ENCODE data around the gene MARCHF2. TPM values are rescaled to one million over a fixed set of nuclear protein-coding genes. Genes with fewer than 3 reads are reported as not detected.
A peak's percentile ranks its signal among the peaks of the same experiment; 100 is the strongest.

The MARCHF2 gene
- total RNA-seq, 2 donors from 2014 or later = 165 to 294 TPM

DNA sequence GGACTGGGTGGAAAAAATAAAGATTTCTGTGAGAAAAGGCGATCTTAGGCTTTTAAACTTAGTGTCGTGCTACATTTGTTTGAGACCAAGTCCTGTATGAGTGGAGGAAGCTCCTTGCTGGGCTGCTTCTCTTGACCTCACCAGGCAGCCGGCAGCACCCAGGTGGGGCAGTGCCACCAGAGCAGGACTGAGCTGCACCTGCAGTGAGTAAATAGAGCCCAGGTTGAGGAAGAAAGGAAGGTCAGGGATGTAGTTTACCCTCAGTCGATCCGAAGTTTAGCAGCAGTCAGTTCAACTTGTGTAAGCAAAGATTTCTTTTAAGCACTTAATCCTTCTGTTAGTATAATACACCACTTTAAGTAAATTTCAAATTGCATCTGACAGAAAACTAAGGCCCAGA is 45.3 kb downstream of the MARCHF2 start:
- DNase-seq (ENCODE audit: low spot score) = no peak

DNA sequence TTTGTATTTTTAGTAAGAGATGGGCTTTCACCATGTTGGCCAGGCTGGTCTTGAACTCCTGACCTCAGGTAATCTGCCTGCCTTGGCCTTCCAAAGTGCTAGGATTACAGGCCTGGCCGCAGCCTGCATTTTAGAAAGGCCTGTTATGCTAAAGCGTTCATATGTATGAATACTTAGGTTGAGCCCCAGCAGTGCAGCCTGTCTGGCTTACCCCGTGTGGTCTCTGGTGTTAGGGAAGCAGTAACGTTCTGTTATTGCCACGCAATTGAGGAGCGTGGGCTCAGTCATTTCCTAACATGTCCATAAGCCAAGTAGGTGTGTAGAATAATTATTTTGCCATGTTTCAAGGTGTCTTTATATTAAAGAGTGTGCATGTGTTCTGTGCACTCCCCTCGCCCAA is 46.0 kb downstream of the MARCHF2 start:
- peaks cover 32 to 68% of the 10 kb centered on the region in 2 donors for H3K4me1 ChIP-seq (ENCODE audit: control insufficient read depth in 1 of 2, low read depth in 2 of 2)

More for the DNA sequence above, 45.3 kb downstream of the MARCHF2 start:
- Histone ChIP-seq H3K9me3 (no peaks in the 10 kb centered on the region), H3K4me1 (ENCODE audit: control insufficient read depth in 1 of 2, low read depth in 2 of 2) (peaks cover 38 to 75% of the 10 kb centered on the region in 2 donors), H3K27me3 (replicated peaks; ENCODE audit: insufficient read depth) (no peaks in the 10 kb centered on the region), H3K27ac (peak overlapping the region; percentile 19 to 32), H3K36me3 (peaks cover 8% of the 10 kb centered on the region), H3K4me3 (no peak overlapping the region)
- TF ChIP-seq, protein P1, sequence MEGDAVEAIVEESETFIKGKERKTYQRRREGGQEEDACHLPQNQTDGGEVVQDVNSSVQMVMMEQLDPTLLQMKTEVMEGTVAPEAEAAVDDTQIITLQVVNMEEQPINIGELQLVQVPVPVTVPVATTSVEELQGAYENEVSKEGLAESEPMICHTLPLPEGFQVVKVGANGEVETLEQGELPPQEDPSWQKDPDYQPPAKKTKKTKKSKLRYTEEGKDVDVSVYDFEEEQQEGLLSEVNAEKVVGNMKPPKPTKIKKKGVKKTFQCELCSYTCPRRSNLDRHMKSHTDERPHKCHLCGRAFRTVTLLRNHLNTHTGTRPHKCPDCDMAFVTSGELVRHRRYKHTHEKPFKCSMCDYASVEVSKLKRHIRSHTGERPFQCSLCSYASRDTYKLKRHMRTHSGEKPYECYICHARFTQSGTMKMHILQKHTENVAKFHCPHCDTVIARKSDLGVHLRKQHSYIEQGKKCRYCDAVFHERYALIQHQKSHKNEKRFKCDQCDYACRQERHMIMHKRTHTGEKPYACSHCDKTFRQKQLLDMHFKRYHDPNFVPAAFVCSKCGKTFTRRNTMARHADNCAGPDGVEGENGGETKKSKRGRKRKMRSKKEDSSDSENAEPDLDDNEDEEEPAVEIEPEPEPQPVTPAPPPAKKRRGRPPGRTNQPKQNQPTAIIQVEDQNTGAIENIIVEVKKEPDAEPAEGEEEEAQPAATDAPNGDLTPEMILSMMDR (IDR thresholded peaks at IDR 0.05) = no peak
- no peak for ATAC-seq (ENCODE audit: insufficient number of reproducible peaks, low FRiP score, low read depth)

DNA sequence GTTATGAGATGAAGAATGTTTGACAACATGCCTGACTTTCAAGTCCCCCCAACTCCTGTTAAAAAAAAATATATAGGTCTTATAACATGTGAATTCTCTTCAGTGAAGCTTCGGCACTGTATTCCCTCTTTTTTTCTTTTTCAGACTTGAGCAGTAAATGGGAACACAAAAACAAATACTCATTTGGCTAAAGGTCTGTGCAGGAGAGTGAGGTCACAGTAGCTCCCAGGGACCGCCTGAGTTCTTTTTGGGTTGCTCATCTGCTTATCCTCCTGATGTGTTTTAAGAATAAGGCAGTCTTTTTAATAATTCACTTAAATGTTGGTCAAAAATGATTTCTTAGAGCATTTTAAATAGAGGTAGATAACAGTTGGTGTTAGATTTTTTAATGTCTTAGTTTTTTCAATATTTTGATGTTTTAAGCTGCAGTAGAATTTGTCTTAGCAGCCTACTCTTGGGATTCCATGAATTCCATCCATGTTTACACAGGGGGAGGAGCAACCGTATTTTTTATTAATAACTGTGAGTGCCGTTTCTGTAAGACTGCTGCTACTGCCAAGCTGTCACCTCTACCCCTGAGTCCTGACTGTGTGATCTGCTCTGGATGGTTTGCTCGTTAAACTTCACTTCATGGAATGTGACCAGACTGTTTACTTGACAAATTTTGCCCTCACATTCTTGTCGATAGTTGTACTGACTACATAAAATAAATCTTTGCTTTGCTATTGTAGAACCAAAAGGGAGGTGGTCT is 46.6 kb downstream of the MARCHF2 start:
- ATAC-seq (ENCODE audit: insufficient number of reproducible peaks, low FRiP score, low read depth) = no peak
- no peaks in the 10 kb centered on the region for H3K9me3 ChIP-seq
- no peak for DNase-seq (ENCODE audit: low spot score)
- H3K27me3 ChIP-seq (replicated peaks; ENCODE audit: insufficient read depth) = no peaks in the 10 kb centered on the region
- H3K36me3 ChIP-seq = peaks cover 21% of the 10 kb centered on the region
- peak overlapping the region; percentile 29 for H3K4me3 ChIP-seq
- TF ChIP-seq, protein P1 (IDR thresholded peaks at IDR 0.05) = no peak
- peak overlapping the region; percentile 60 to 63 for H3K27ac ChIP-seq
- H3K4me1 ChIP-seq (ENCODE audit: control insufficient read depth in 1 of 2, low read depth in 2 of 2) = peaks cover 29 to 64% of the 10 kb centered on the region in 2 donors

More for the DNA sequence above, 46.0 kb downstream of the MARCHF2 start:
- peak overlapping the region; percentile 2 for H3K4me3 ChIP-seq
- H3K27me3 ChIP-seq (replicated peaks; ENCODE audit: insufficient read depth) = no peaks in the 10 kb centered on the region
- H3K36me3 ChIP-seq = peaks cover 15% of the 10 kb centered on the region
- ATAC-seq (ENCODE audit: insufficient number of reproducible peaks, low FRiP score, low read depth) (no peak), DNase-seq (ENCODE audit: low spot score) (no peak)
- H3K9me3 ChIP-seq = no peaks in the 10 kb centered on the region
- TF ChIP-seq, protein P1 (IDR thresholded peaks at IDR 0.05) = no peak
- peak overlapping the region; percentile 32 to 48 for H3K27ac ChIP-seq

DNA sequence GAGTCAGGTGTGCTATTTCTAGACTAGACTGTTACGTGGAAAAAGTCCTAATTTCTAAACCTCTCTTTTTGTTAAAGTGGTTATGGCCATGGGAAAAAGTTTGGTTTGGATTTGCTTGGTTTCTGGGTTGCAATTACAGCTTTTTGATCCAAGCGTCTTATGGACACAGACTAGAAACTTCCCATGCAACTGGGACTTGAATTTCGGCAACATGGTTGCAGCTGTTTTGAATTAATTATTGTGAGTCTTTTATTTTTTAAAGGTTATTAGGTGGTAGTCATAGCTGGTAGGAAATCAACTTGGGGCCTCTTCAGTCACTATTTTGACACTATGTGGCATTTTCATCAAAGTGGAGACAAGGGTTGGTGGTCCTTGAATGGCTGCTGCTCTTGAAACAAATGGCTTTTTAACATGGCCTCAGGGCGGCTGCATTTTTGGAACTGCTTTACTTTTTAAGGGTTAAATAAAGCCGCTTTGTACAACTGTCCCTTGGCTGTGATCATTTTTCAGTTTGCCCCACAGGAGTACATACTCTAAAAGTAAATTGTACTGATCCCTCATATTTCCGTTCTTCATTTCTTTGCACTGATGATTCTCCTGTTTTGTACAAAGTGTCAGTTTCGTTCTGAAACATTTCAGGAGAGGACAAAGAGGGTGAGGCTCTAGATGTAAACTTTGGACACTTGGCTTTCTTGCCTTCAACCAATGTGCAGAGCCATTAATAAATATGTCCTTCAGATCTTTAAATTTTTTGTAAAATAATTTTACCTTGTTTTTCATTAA is 47.6 kb downstream of the MARCHF2 start:
- ATAC-seq (ENCODE audit: insufficient number of reproducible peaks, low FRiP score, low read depth) (no peak), DNase-seq (ENCODE audit: low spot score) (no peak)
- H3K4me3 ChIP-seq = peak overlapping the region; percentile 29

More for the DNA sequence above, 47.6 kb downstream of the MARCHF2 start:
- Histone ChIP-seq H3K36me3 (peaks cover 31% of the 10 kb centered on the region), H3K27me3 (replicated peaks; ENCODE audit: insufficient read depth) (no peaks in the 10 kb centered on the region), H3K4me1 (ENCODE audit: control insufficient read depth in 1 of 2, low read depth in 2 of 2) (peaks cover 29 to 64% of the 10 kb centered on the region in 2 donors), H3K9me3 (no peaks in the 10 kb centered on the region), H3K27ac (peak overlapping the region; percentile 60 to 63)
- TF ChIP-seq, protein P1 (IDR thresholded peaks at IDR 0.05) = no peak

All from thoracic aorta (tissue), 2 donors.